GM12878 (cell line): ENCODE measurements around the gene LARGE1. TPM values are rescaled to one million over a fixed set of nuclear protein-coding genes. Genes with fewer than 3 reads are reported as not detected.

Experiments used
- ATAC-seq: fragments of 200-7000 bp; cut with Tn5 transposase; 3 replicates; pipeline ENCODE4 v1.9.1; 2020; ENCODE audit warnings: mild to moderate bottlenecking, moderate library complexity
- BruUV-seq: library from RNA; stranded (reverse); fragments of 400-500 nt; replicated peaks from 2 replicates; lab custom pipeline; 2021; lab: Mats Ljungman, UMichigan
- CTCF ChIA-PET: fragments of 300-600 bp; sonication (Branson Sonifier 250); formaldehyde crosslinking; extraction: SDS; loops from one replicate; lab custom pipeline; 2021; ENCODE audit warnings: inconsistent platforms; lab: Yijun Ruan, JAX
- POLR2A ChIA-PET: fragments of 350-600 bp; formaldehyde crosslinking; extraction: SDS; loops from one replicate; lab custom pipeline; 2021; ENCODE audit warnings: inconsistent platforms; lab: Charles Lee
- RAD21 ChIA-PET: fragments of 300-600 bp; sonication (Branson Sonifier 250); formaldehyde crosslinking; loops from one replicate; lab custom pipeline; 2023; ENCODE audit warnings: antibody characterized with exemption; ENCODE audit not compliant: unreplicated experiment; lab: Charles Lee
- SMC1A ChIA-PET: fragments of 300-600 bp; sonication (Branson Sonifier 250); formaldehyde crosslinking; loops from one replicate; lab custom pipeline; 2023; ENCODE audit not compliant: unreplicated experiment, uncharacterized antibody; lab: Charles Lee
- DNase-seq: peaks from one replicate; pipeline ENCODE4 v3.0.0-alpha.2; 2011; ENCODE audit warnings: low read depth, low spot score
- FAIRE-seq: peaks from 3 replicates; lab custom pipeline; 2011; peaks lifted over from hg19 to GRCh38; lab: Jason Lieb, UNC
- H2AFZ ChIP-seq: 2 replicates; pipeline ENCODE4 v1.6.0; 2011; ENCODE audit warnings: low read depth, low read length, control low read depth; ENCODE audit not compliant: control insufficient read depth
- H3K27ac ChIP-seq: 2 replicates; pipeline ENCODE4 v1.5.1; 2011; ENCODE audit warnings: control low read depth; ENCODE audit not compliant: control insufficient read depth, insufficient read depth
- H3K27me3 ChIP-seq, 2 experiments: replicated peaks in 1 of 2; 2 replicates each; pipeline versions ENCODE4 v1.6.0 to v1.6.1; 2011; ENCODE audit warnings: low read length in 1 of 2; ENCODE audit not compliant: control insufficient read depth in 2 of 2, insufficient read depth in 2 of 2
- H3K36me3 ChIP-seq, 2 experiments: 2 replicates each; pipeline ENCODE4 v1.5.1; 2011; ENCODE audit warnings: low read length in 1 of 2; ENCODE audit not compliant: control insufficient read depth in 2 of 2, insufficient read depth in 2 of 2
- H3K4me1 ChIP-seq: 2 replicates; pipeline ENCODE4 v1.6.1; 2011; ENCODE audit warnings: mild to moderate bottlenecking, low read length, moderate library complexity, mixed read lengths; ENCODE audit not compliant: control insufficient read depth, insufficient read depth
- H3K4me2 ChIP-seq: 2 replicates; pipeline ENCODE4 v1.6.0; 2011; ENCODE audit warnings: control low read depth; ENCODE audit not compliant: control insufficient read depth, insufficient read depth
- H3K4me3 ChIP-seq: fragments of 200-600 bp; sonication (generic); 2 replicates; pipeline ENCODE4 v1.5.1; 2016
- H3K79me2 ChIP-seq: 2 replicates; pipeline ENCODE4 v1.6.0; 2011; ENCODE audit warnings: low read length; ENCODE audit not compliant: control insufficient read depth, insufficient read depth
- H3K9ac ChIP-seq: 2 replicates; pipeline ENCODE4 v1.8.0; 2011; ENCODE audit warnings: low read length, control low read depth, mixed read lengths; ENCODE audit not compliant: control insufficient read depth, insufficient read depth
- H3K9me3 ChIP-seq: replicated peaks from 3 replicates; pipeline ENCODE4 v1.5.1; 2011; ENCODE audit warnings: mild to moderate bottlenecking, low read length; ENCODE audit not compliant: control insufficient read depth, insufficient read depth
- H4K20me1 ChIP-seq: 2 replicates; pipeline ENCODE4 v1.6.0; 2011; ENCODE audit not compliant: control insufficient read depth, insufficient read depth
- ASH2L ChIP-seq: fragments of 300-600, 200-600 bp; sonication (generic); IDR thresholded peaks from 2 replicates; pipeline ENCODE4 v1.6.1; 2017; ENCODE audit warnings: low read depth, mild to moderate bottlenecking, borderline replicate concordance
- BCL11A ChIP-seq: IDR thresholded peaks from 2 replicates; pipeline ENCODE4 v1.6.1; 2011; ENCODE audit warnings: low read depth, low read length
- CBX3 ChIP-seq: fragments of 200-600 bp; sonication (generic); IDR thresholded peaks from 2 replicates; pipeline ENCODE4 v1.6.1; 2016; ENCODE audit warnings: low read depth, borderline replicate concordance
- CREM ChIP-seq: IDR thresholded peaks from 2 replicates; pipeline ENCODE4 v1.6.1; 2014; ENCODE audit warnings: antibody characterized with exemption, low read depth
- E2F4 ChIP-seq: IDR thresholded peaks from 2 replicates; pipeline ENCODE4 v1.6.1; 2012; ENCODE audit warnings: low read depth, low read length, improper control_type of control experiment
- FOS ChIP-seq: IDR thresholded peaks from 3 replicates; pipeline ENCODE4 v1.6.1; 2011; ENCODE audit warnings: borderline replicate concordance; ENCODE audit not compliant: insufficient read length; ENCODE audit errors: extremely low read depth
- FOXM1 ChIP-seq: IDR thresholded peaks from 2 replicates; pipeline ENCODE4 v1.6.1; 2012; ENCODE audit warnings: low read depth, mild to moderate bottlenecking, inconsistent platforms, low read length, moderate library complexity
- GABPA ChIP-seq: IDR thresholded peaks from 2 replicates; pipeline ENCODE4 v1.6.1; 2014; ENCODE audit warnings: antibody characterized with exemption, low read depth, mild to moderate bottlenecking, inconsistent platforms
- HSF1 ChIP-seq: fragments of 150-350 bp; IDR thresholded peaks from 2 replicates; pipeline ENCODE4 v1.6.1; 2014; ENCODE audit warnings: mild to moderate bottlenecking, low read depth, low read length
- RBBP5 ChIP-seq: fragments of 200-600 bp; sonication (generic); conservative IDR thresholded peaks from 2 replicates; pipeline ENCODE4 v1.6.1; 2016
- SREBF1 ChIP-seq: IDR thresholded peaks from 2 replicates; pipeline ENCODE4 v1.6.1; 2012; ENCODE audit warnings: mild to moderate bottlenecking, low read length
- SREBF2 ChIP-seq: IDR thresholded peaks from 2 replicates; pipeline ENCODE4 v1.6.1; 2012; ENCODE audit warnings: mild to moderate bottlenecking, low read length
- ZNF274 ChIP-seq: IDR thresholded peaks from one replicate; pipeline ENCODE4 v1.8.0; 2011; ENCODE audit not compliant: insufficient read length, insufficient read depth
- WGBS: methylation state at CpG from one replicate; pipeline ENCODE4 v1.1.6; 2016; ENCODE audit warnings: low lambda C conversion rate; ENCODE audit not compliant: insufficient replicate concordance, insufficient coverage; ENCODE audit errors: missing lambda C conversion rate; 5-methylcytosine and 5-hydroxymethylcytosine counted together
- in situ Hi-C: fragments of 300-500 bp; cut with MboI; formaldehyde crosslinking; loops from 9 replicates; pipeline ENCODE4 v1.14.3; 2018; ENCODE audit warnings: mixed read lengths
- intact Hi-C: fragments of 100-400 bp; cut with micrococcal nuclease; formaldehyde crosslinking; loops from one replicate; pipeline ENCODE4 v1.14.2; 2022; ENCODE audit not compliant: unreplicated experiment
- polyA plus RNA-seq, 11 experiments: library from polyadenylated mRNA; depleted of rRNA in 4 of 11; unstranded in 6 of 11; stranded (reverse) in 5 of 11; fragments of >200 nt; fragmentation: Nextera tagmentation in 4 of 11; fragmentation: Illumina TruSeq in 1 of 11; extraction: Ambion mirVana in 4 of 11; extraction: Trizol in 1 of 11; gene quantifications; 1 replicate in 1 of 11; 2 replicates in 10 of 11; pipeline versions ENCODE4 v1.2.1 to v1.2.3, GENCODE V29; 2011 to 2016; ENCODE audit warnings: inconsistent platforms in 2 of 11, missing spikeins in 2 of 11, low read depth in 1 of 11
- total RNA-seq, 4 experiments: library from RNA; depleted of rRNA in 3 of 4; stranded (reverse); fragments of >200 nt in 3 of 4; fragmentation: Illumina TruSeq in 1 of 4; extraction: Trizol in 1 of 4; gene quantifications; 2 replicates each; pipeline versions ENCODE4 v1.2.1 to v1.2.3, GENCODE V29; 2013 to 2021
- TF ChIP-seq, protein P1 (sequence below): fragments of 450-650 bp; IDR thresholded peaks from 2 replicates; pipeline ENCODE4 v1.6.1; 2017; ENCODE audit warnings: borderline replicate concordance
- TF ChIP-seq, protein P2 (sequence below): fragments of 450-650 bp; formaldehyde crosslinking; IDR thresholded peaks from 2 replicates; pipeline ENCODE4 v1.5.0; 2022; ENCODE audit warnings: mild to moderate bottlenecking, missing genetic modification characterization

LARGE1 gene
- total and polyA plus RNA-seq, 10 of the 15 experiments (the other 5 are each of a cell fraction or from before 2014, with no cell fraction given) = 3.2 to 41.4 (median 17.3) TPM

GRCh38 chr22:33513388-33514338 lies 406.6 kb downstream of the LARGE1 start:
- H3K4me3 ChIP-seq = no peak overlapping the region
- H3K27ac ChIP-seq = no peak overlapping the region
- POLR2A ChIA-PET = no interaction called here
- H3K79me2 ChIP-seq = no peaks in the 10 kb centered on the region
- CTCF ChIA-PET = interaction anchor here (0.6 kb wide), 2 partner anchors 212 to 924 kb away, joined by 3 read pairs; no protein-coding TSS in a partner anchor
- 66% methylated on average over 7 of the region's 7 CpGs for WGBS
- H3K27me3 ChIP-seq = no peaks in the 10 kb centered on the region
- SMC1A ChIA-PET = interaction anchor here (0.6 to 1.0 kb wide), 2 partner anchors 131 to 400 kb away, joined by 3 read pairs; no protein-coding TSS in a partner anchor
- no peaks in the 10 kb centered on the region for H3K4me1 ChIP-seq
- no peak overlapping the region for H3K4me2 ChIP-seq
- no TSS peak for BruUV-seq
- H3K36me3 ChIP-seq = no peaks in the 10 kb centered on the region
- no peak for ATAC-seq
- no peak for FAIRE-seq
- RAD21 ChIA-PET = interaction anchor here (0.8 kb wide), 1 partner anchor 212 kb away, joined by 3 read pairs; no protein-coding TSS in a partner anchor
- in situ Hi-C loops (loop anchor here (10.0 kb wide), 1 partner anchor 1511 kb away; no protein-coding TSS in a partner anchor), intact Hi-C loops (no loop called here)
- H2AFZ ChIP-seq = no peak overlapping the region
- no peaks in the 10 kb centered on the region for H3K9me3 ChIP-seq
- no peak for DNase-seq
- H4K20me1 ChIP-seq = no peaks in the 10 kb centered on the region
- no peak overlapping the region for H3K9ac ChIP-seq
- TF ChIP-seq FOXM1 (no peak), RBBP5 (no peak), GABPA (no peak), ZNF274 (no peak), CREM (no peak), E2F4 (no peak), CBX3 (no peak), HSF1 (no peak), FOS (no peak), ASH2L (no peak), BCL11A (no peak), SREBF1 (no peak), SREBF2 (no peak)
- TF ChIP-seq, protein P1, sequence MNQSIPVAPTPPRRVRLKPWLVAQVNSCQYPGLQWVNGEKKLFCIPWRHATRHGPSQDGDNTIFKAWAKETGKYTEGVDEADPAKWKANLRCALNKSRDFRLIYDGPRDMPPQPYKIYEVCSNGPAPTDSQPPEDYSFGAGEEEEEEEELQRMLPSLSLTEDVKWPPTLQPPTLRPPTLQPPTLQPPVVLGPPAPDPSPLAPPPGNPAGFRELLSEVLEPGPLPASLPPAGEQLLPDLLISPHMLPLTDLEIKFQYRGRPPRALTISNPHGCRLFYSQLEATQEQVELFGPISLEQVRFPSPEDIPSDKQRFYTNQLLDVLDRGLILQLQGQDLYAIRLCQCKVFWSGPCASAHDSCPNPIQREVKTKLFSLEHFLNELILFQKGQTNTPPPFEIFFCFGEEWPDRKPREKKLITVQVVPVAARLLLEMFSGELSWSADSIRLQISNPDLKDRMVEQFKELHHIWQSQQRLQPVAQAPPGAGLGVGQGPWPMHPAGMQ = no peak
- TF ChIP-seq, protein P2, sequence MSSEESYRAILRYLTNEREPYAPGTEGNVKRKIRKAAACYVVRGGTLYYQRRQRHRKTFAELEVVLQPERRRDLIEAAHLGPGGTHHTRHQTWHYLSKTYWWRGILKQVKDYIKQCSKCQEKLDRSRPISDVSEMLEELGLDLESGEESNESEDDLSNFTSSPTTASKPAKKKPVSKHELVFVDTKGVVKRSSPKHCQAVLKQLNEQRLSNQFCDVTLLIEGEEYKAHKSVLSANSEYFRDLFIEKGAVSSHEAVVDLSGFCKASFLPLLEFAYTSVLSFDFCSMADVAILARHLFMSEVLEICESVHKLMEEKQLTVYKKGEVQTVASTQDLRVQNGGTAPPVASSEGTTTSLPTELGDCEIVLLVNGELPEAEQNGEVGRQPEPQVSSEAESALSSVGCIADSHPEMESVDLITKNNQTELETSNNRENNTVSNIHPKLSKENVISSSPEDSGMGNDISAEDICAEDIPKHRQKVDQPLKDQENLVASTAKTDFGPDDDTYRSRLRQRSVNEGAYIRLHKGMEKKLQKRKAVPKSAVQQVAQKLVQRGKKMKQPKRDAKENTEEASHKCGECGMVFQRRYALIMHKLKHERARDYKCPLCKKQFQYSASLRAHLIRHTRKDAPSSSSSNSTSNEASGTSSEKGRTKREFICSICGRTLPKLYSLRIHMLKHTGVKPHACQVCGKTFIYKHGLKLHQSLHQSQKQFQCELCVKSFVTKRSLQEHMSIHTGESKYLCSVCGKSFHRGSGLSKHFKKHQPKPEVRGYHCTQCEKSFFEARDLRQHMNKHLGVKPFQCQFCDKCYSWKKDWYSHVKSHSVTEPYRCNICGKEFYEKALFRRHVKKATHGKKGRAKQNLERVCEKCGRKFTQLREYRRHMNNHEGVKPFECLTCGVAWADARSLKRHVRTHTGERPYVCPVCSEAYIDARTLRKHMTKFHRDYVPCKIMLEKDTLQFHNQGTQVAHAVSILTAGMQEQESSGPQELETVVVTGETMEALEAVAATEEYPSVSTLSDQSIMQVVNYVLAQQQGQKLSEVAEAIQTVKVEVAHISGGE (CRISPR knock-in tag) = no peak
